RWPE2 (cell line): Measurements from ENCODE around the gene TMEM63B.
A peak's percentile ranks its signal among the peaks of the same experiment; 100 is the strongest.

Source experiments
- ATAC-seq: fragments of 200-7000 bp; cut with Tn5 transposase; 3 replicates; pipeline ENCODE4 v1.9.1; 2021; ENCODE audit warnings: low read depth
- DNase-seq: peaks from one replicate; pipeline ENCODE4 v3.0.0-alpha.2; 2020; ENCODE audit warnings: low spot score
- H3K27ac ChIP-seq: fragments of 450-650 bp; 2 replicates; pipeline ENCODE4 v1.5.1; 2017; ENCODE audit warnings: mild to moderate bottlenecking; ENCODE audit not compliant: poor library complexity, severe bottlenecking
- H3K27me3 ChIP-seq: fragments of 250-450 bp; sonication (Bioruptor Pico); 2 replicates; pipeline ENCODE4 v1.5.1; 2021; ENCODE audit warnings: mild to moderate bottlenecking, moderate library complexity; ENCODE audit not compliant: insufficient read depth, poor library complexity, severe bottlenecking
- H3K36me3 ChIP-seq: fragments of 250-450 bp; sonication (Bioruptor Pico); 2 replicates; pipeline ENCODE4 v1.5.1; 2020; ENCODE audit warnings: low read depth, mild to moderate bottlenecking, moderate library complexity
- H3K4me1 ChIP-seq: fragments of 250-450 bp; sonication (Bioruptor Pico); 2 replicates; pipeline ENCODE4 v1.5.1; 2021; ENCODE audit warnings: mild to moderate bottlenecking, moderate library complexity; ENCODE audit not compliant: insufficient read depth, poor library complexity, severe bottlenecking
- H3K4me3 ChIP-seq: fragments of 250-450 bp; sonication (Bioruptor Pico); 2 replicates; pipeline ENCODE4 v1.5.1; 2021; ENCODE audit warnings: mild to moderate bottlenecking, moderate library complexity; ENCODE audit not compliant: severe bottlenecking
- H3K9me3 ChIP-seq: fragments of 250-450 bp; sonication (Bioruptor Pico); 2 replicates; pipeline ENCODE4 v1.5.1; 2021; ENCODE audit warnings: mild to moderate bottlenecking, moderate library complexity; ENCODE audit not compliant: severe bottlenecking
- TF ChIP-seq, protein P1 (sequence below): fragments of 450-650 bp; IDR thresholded peaks from one replicate; pipeline ENCODE4 v1.5.1; 2017; ENCODE audit warnings: mild to moderate bottlenecking, moderate library complexity; ENCODE audit not compliant: poor library complexity, severe bottlenecking

The TMEM63B gene

DNA sequence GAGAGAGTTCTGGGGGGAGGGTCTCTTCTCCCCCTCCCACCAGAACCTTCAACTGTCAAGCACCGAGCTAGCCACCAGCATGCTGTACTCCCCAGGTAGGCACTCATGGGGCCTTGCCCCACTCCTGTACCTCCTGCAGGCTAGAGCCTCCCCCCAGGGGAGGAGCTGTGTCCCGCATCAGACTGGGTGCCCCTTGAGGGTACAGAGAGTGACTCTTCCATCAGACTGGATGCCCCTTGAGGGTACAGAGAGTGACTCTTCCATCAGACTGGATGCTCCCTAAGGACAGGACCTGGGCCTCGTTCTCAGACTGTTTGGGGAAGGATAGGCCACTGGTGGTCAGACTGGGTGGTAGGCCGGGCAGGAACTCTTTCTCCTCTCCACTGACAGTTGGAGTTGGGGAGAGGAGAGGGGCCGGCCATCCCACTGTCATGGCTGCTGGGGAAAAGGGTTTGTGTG, 31.4 kb downstream of the TMEM63B start, which contains the start of gene CAPN11:
CAPN11 (plus strand) TSS at position 51 of the 459 bp plus-strand sequence; CDS start at position 80, 29 bp downstream.
- Histone ChIP-seq H3K4me1 (peaks cover 3% of the 10 kb centered on the region), H3K27me3 (no peaks in the 10 kb centered on the region), H3K9me3 (no peaks in the 10 kb centered on the region), H3K36me3 (no peaks in the 10 kb centered on the region), H3K27ac (no peak within 1 kb of the TSS), H3K4me3 (no peak within 1 kb of the TSS)
- DNase-seq (no peak), ATAC-seq (no peak)
- TF ChIP-seq, protein P1, sequence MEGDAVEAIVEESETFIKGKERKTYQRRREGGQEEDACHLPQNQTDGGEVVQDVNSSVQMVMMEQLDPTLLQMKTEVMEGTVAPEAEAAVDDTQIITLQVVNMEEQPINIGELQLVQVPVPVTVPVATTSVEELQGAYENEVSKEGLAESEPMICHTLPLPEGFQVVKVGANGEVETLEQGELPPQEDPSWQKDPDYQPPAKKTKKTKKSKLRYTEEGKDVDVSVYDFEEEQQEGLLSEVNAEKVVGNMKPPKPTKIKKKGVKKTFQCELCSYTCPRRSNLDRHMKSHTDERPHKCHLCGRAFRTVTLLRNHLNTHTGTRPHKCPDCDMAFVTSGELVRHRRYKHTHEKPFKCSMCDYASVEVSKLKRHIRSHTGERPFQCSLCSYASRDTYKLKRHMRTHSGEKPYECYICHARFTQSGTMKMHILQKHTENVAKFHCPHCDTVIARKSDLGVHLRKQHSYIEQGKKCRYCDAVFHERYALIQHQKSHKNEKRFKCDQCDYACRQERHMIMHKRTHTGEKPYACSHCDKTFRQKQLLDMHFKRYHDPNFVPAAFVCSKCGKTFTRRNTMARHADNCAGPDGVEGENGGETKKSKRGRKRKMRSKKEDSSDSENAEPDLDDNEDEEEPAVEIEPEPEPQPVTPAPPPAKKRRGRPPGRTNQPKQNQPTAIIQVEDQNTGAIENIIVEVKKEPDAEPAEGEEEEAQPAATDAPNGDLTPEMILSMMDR, result no peak

DNA sequence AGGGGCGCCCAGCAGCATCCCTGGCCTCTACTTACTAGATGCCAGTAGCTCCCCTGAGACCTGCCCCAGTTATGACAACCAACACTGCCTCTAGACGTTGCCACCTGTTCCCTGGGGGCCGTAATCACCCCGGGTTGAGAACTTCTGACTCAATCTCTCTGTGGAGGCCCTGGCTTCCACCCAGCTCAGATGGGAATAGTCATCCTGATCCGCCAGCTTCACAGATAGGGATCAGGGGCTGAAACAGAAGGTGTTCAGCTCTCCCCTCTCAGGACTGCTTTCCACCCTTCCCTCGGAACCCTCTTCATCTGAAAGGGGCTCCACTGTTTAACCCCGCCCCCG, 34.6 kb downstream of the TMEM63B start:
- Histone ChIP-seq H3K9me3 (no peaks in the 10 kb centered on the region), H3K27ac (no peak overlapping the region), H3K27me3 (no peaks in the 10 kb centered on the region), H3K4me1 (peaks cover 3% of the 10 kb centered on the region), H3K36me3 (no peaks in the 10 kb centered on the region), H3K4me3 (no peak overlapping the region)
- DNase-seq (no peak), ATAC-seq (peak; percentile 37; the same call in 1 of the 3 replicates)
- TF ChIP-seq, protein P1, result no peak

DNA sequence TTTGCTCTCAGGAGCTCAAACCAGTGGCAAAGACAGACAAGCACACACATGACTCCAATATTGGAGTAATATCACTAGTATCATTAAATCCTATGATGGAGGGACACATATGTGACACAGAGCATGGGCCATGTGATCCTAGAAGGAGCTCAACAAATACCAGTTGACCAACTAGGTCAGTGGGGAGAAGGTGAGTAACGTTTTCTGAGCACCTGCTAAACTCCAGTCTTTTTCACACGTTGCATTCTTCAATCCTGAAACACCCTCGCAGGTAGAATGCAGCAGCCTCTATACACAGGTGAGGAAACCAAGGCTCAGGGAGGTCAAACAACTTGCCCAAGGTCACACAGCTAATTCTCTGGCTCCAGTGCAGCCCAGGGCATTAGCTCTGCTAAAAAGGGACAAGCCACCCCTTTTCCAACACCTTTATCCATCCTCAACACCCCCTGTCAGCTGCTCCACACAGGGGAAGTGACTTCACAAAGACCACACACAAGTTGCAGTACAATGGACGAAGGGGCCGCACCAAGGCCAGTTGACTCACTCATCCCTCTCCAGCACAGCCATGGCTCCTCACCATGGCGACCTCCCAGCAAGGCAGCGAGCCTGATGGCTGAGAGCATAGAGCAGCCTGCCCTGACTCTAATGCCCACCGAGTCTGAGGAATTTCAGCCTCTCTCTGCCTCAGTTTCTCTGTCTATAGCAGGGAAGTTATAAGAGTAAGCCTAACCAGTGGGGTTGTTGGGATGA, 35.7 kb downstream of the TMEM63B start:
- Histone ChIP-seq H3K36me3 (no peaks in the 10 kb centered on the region), H3K4me1 (peaks cover 3% of the 10 kb centered on the region)
- no peak for DNase-seq

DNA sequence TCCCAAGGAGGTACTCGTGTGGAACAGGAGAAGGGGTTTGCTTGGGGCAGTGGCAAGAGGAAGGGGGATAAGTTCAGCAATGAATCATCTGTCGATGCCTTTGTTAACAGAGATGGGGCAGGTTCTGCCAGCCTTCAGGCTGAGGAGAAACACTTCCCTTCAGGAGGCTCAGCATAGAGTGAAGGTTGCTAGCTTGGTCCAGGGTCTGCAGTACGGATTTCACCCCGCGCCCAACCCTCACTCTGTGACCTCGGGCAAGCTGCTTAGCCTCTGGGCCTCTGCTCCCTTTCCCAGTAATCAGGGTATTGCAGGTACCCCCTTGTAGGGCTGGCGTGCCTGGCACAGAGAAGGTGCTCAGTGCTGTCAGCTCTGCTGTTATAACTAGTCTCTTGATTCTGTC, 38.8 kb downstream of the TMEM63B start:
- TF ChIP-seq, protein P1, result no peak
- Histone ChIP-seq H3K9me3 (no peaks in the 10 kb centered on the region), H3K4me3 (no peak overlapping the region), H3K27ac (no peak overlapping the region), H3K27me3 (no peaks in the 10 kb centered on the region), H3K36me3 (no peaks in the 10 kb centered on the region), H3K4me1 (peaks cover 2% of the 10 kb centered on the region)
- ATAC-seq (no peak), DNase-seq (no peak)

More for the DNA sequence above, 35.7 kb downstream of the TMEM63B start:
- H3K4me3 ChIP-seq, result no peak overlapping the region
- no peak for ATAC-seq
- TF ChIP-seq, protein P1, result no peak
- no peak overlapping the region for H3K27ac ChIP-seq
- no peaks in the 10 kb centered on the region for H3K27me3 ChIP-seq
- no peaks in the 10 kb centered on the region for H3K9me3 ChIP-seq

DNA sequence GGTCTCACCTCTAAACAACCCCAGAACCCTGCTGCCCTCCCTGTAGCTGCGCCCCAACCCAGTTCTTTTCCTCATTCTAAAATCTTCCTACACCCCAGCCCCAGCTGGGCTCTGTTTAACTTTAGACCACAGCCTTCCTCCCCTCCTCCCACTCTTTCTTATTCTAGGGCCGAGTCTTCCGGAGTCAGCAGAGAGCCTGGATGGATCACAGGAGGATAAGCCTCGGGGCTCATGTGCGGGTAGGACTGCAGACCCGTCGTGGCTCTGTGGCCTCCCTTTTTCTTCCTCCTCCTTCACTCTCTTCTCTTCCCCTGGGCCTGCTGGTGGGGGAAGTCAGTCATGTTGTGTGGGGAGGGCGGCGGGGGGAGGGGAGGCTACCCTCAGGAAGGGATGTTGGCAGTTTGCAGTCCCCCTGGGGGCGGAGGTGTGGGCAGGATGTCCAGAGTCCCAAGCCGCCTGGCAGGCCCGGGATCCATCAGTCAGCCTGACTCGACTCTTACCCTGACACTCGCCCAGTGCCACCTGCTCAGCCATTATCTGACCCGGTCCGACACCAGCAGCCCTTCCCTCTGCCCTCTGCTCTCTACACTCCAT, 39.3 kb downstream of the TMEM63B start:
- Histone ChIP-seq H3K4me1 (no peaks in the 10 kb centered on the region), H3K9me3 (no peaks in the 10 kb centered on the region), H3K27me3 (no peaks in the 10 kb centered on the region), H3K4me3 (no peak overlapping the region), H3K36me3 (no peaks in the 10 kb centered on the region), H3K27ac (no peak overlapping the region)
- no peak for DNase-seq
- TF ChIP-seq, protein P1, result no peak
- no peak for ATAC-seq
